ENCODE data around the gene POLQ. TPM values are rescaled to one million over a fixed set of nuclear protein-coding genes. Genes with fewer than 3 reads are reported as not detected.
"Not testable (repeated sequence)": the region's sequence is repeated elsewhere in the genome, so short reads cannot be mapped to it uniquely, and the experiment has no call there.

The POLQ gene
- total RNA-seq, 2 experiments from 2014 or later = 20.1 to 20.8 TPM

GRCh38 chr3:121451752-121452151 is 94.0 kb downstream of the POLQ start:
- H3K9me3 Mint-ChIP-seq; CTCF ChIA-PET; H3K4me1 Mint-ChIP-seq (ENCODE audit: low read depth); H3K27me3 Mint-ChIP-seq (ENCODE audit: low read depth); intact Hi-C loops (cut with micrococcal nuclease); DNase-seq; H3K4me3 Mint-ChIP-seq; H3K27ac Mint-ChIP-seq: not testable (repeated sequence)
- peaks cover 49% of the 10 kb centered on the region for H3K36me3 Mint-ChIP-seq (ENCODE audit: low read depth)

DNA sequence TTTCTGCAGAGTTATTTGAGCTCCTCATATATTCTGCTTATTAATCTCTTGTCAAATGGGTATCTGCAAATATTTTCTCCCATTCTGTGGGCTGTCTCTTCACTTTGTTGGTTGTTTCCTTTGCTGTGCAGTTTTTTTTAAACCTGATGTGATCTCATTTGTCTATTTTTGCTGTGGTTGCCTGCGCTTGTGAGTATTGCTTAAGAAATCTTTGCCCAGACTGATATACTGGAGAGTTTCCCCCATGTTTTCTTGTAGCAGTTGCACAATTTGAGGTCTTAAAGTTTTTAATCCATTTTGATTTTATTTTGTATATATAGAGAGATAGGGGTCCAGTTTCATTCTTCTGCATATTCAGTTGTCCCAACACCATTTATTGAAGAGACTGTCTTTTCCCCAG is 102.3 kb downstream of the POLQ start:
- no peaks in the 10 kb centered on the region for H3K9me3 Mint-ChIP-seq
- no peaks in the 10 kb centered on the region for H3K4me1 Mint-ChIP-seq (ENCODE audit: low read depth)
- H3K36me3 Mint-ChIP-seq (ENCODE audit: low read depth) = peaks cover 24% of the 10 kb centered on the region
- H3K27ac Mint-ChIP-seq = no peak overlapping the region
- no peaks in the 10 kb centered on the region for H3K27me3 Mint-ChIP-seq (ENCODE audit: low read depth)
- intact Hi-C loops (cut with micrococcal nuclease) = no loop called here
- no peak overlapping the region for H3K4me3 Mint-ChIP-seq
- DNase-seq = no peak
- CTCF ChIA-PET = interaction anchor here (0.6 kb wide), 1 partner anchor 51 kb away, joined by 6 read pairs; no protein-coding TSS in a partner anchor

- Mint-ChIP-seq H3K4me1 (ENCODE audit: low read depth) (peaks cover 18% of the 10 kb centered on the region), H3K9me3 (no peaks in the 10 kb centered on the region), H3K27me3 (ENCODE audit: low read depth) (no peaks in the 10 kb centered on the region), H3K27ac (no peak overlapping the region), H3K36me3 (ENCODE audit: low read depth) (peaks cover 53% of the 10 kb centered on the region), H3K4me3 (no peak overlapping the region)
- intact Hi-C loops (cut with micrococcal nuclease) = no loop called here
- no peak for DNase-seq
- CTCF ChIA-PET = no interaction called here
Measured at GRCh38 chr3:121436641-121437040, 109.1 kb downstream of the POLQ start.

DNA sequence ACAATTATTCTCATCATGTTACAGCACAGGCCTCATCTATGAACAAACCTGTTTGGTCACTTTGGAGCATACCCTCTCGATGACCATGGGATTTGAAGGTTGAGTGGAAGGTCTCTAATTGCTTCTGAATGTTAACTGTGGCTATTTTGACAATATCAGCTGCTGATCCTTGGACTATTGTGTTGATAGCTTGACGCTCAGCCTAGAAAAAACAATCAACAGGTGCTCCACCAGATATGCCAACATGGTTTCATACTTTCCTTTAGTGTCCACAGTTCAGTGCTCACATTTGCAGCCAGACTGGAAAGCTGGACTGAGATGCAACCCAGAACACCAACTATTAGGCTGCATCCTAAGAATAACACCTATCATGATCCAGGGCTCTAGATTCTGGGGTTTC is 109.7 kb downstream of the POLQ start:
- CTCF ChIA-PET = no interaction called here
- DNase-seq = no peak
- Mint-ChIP-seq H3K4me1 (ENCODE audit: low read depth) (peaks cover 18% of the 10 kb centered on the region), H3K36me3 (ENCODE audit: low read depth) (peaks cover 53% of the 10 kb centered on the region), H3K27me3 (ENCODE audit: low read depth) (no peaks in the 10 kb centered on the region), H3K4me3 (no peak overlapping the region), H3K9me3 (no peaks in the 10 kb centered on the region), H3K27ac (no peak overlapping the region)
- intact Hi-C loops (cut with micrococcal nuclease) = no loop called here

DNA sequence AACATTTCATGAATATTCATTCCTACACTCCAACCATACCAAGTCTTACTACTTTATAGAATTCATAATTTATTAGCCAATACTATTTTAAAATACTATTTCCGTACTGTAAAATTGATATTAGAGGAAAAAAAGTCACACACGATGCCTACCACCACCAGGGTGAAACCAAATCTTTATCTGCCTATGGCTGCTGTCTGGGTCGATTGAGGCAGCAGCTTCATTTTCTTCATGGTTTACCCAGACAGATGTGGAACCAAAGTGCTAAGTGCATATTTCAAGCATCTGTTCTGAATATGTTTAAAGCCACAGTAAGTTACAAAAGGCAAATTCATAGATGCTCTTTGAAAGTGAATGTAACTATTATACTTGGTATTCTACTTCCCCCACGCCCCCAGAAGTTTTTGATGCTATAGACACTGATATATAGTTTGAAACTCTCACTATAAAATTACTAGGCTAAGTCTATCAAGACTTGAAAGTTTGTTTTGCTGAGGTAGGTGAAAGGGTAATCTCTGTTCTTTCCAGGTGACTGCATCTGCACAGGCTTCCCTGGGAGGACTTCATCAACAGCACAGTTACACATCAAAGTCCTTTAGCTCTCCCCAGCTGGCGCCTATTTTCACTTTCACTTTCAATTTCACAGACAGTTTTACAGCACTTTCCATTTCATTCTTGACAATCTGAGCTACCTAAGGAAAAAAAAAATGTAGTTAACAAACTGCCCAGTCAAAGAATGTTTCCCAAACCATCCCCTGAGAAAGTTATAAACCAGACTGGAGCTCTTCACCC is 113.9 kb downstream of the POLQ start:
- Mint-ChIP-seq H3K4me3 (no peak overlapping the region), H3K27ac (no peak overlapping the region), H3K36me3 (ENCODE audit: low read depth) (peaks cover 51% of the 10 kb centered on the region), H3K27me3 (ENCODE audit: low read depth) (no peaks in the 10 kb centered on the region), H3K4me1 (ENCODE audit: low read depth) (peaks cover 18% of the 10 kb centered on the region), H3K9me3 (no peaks in the 10 kb centered on the region)
- DNase-seq = peak; percentile 64
- CTCF ChIA-PET = no interaction called here
- intact Hi-C loops (cut with micrococcal nuclease) = loop anchor here (1.0 to 2.0 kb wide), 2 partner anchors 228 to 403 kb away; partner anchors contain the start of genes EAF2, HCLS1 and IQCB1

GRCh38 chr3:121430664-121431215 is 115.0 kb downstream of the POLQ start:
- Mint-ChIP-seq H3K36me3 (ENCODE audit: low read depth) (peaks cover 48% of the 10 kb centered on the region), H3K4me3 (no peak overlapping the region), H3K27ac (no peak overlapping the region), H3K27me3 (ENCODE audit: low read depth) (no peaks in the 10 kb centered on the region), H3K4me1 (ENCODE audit: low read depth) (peaks cover 18% of the 10 kb centered on the region), H3K9me3 (no peaks in the 10 kb centered on the region)
- no peak for DNase-seq
- CTCF ChIA-PET = no interaction called here
- intact Hi-C loops (cut with micrococcal nuclease) = no loop called here

DNA sequence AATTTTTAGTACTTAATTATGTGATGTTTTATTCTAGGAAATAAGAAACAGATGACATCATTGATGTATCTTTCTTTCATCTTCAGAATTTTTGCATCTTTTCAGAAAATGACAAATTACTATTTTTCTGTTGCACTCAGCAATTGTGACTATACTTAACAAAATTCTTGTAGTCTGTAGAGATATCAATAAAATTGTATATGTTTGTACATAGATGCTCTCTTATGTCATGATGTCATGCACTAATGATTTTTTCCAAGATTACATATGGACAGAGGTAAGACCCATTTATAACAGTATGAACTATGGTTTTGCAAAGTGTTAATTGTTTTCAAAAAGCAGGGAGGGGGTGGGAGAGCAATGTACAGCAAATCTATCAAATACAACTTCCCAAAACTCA is 121.2 kb downstream of the POLQ start:
- CTCF ChIA-PET = no interaction called here
- no peak for DNase-seq
- Mint-ChIP-seq H3K27me3 (ENCODE audit: low read depth) (no peaks in the 10 kb centered on the region), H3K27ac (no peak overlapping the region), H3K9me3 (no peaks in the 10 kb centered on the region), H3K36me3 (ENCODE audit: low read depth) (peaks cover 8% of the 10 kb centered on the region), H3K4me3 (no peak overlapping the region), H3K4me1 (ENCODE audit: low read depth) (no peaks in the 10 kb centered on the region)
- intact Hi-C loops (cut with micrococcal nuclease) = no loop called here

- peaks cover 1% of the 10 kb centered on the region for H3K27me3 Mint-ChIP-seq (ENCODE audit: low read depth)
- H3K4me3 Mint-ChIP-seq = no peak overlapping the region
- peaks cover 5% of the 10 kb centered on the region for H3K4me1 Mint-ChIP-seq (ENCODE audit: low read depth)
- H3K27ac Mint-ChIP-seq = no peak overlapping the region
- H3K36me3 Mint-ChIP-seq (ENCODE audit: low read depth) = no peaks in the 10 kb centered on the region
- intact Hi-C loops (cut with micrococcal nuclease) = no loop called here
- DNase-seq = no peak
- CTCF ChIA-PET = no interaction called here
- no peaks in the 10 kb centered on the region for H3K9me3 Mint-ChIP-seq
Measured at GRCh38 chr3:121418182-121418581, 127.6 kb downstream of the POLQ start.

- Mint-ChIP-seq H3K36me3 (ENCODE audit: low read depth) (no peaks in the 10 kb centered on the region), H3K4me1 (ENCODE audit: low read depth) (peaks cover 8% of the 10 kb centered on the region), H3K27ac (no peak overlapping the region), H3K27me3 (ENCODE audit: low read depth) (peaks cover 4% of the 10 kb centered on the region), H3K9me3 (no peaks in the 10 kb centered on the region), H3K4me3 (no peak overlapping the region)
- DNase-seq = no peak
- CTCF ChIA-PET = no interaction called here
- intact Hi-C loops (cut with micrococcal nuclease) = no loop called here
Measured at GRCh38 chr3:121414924-121415323, 130.9 kb downstream of the POLQ start.

DNA sequence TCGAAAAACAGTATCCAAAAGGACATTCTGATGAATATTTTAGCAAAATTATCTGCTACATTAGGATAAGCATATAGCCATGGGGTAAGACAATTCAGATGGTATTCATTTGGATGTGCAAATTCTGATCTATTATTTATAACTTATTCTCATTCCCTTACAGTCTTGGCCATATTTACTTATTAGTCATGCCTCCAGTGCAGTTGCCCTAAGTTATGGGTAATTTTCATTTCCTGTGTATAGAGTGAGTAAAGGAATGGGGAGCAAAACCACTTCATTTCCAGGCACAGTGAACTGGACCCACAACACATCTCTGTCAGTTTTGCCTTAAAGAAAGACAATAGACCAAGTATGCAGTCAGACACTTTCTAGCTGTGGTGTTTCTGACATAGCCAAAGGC is 134.3 kb downstream of the POLQ start:
- no peaks in the 10 kb centered on the region for H3K36me3 Mint-ChIP-seq (ENCODE audit: low read depth)
- peaks cover 10% of the 10 kb centered on the region for H3K4me1 Mint-ChIP-seq (ENCODE audit: low read depth)
- intact Hi-C loops (cut with micrococcal nuclease) = no loop called here

GRCh38 chr3:121405631-121406030 is 140.2 kb downstream of the POLQ start:
- CTCF ChIA-PET = no interaction called here

More for the DNA sequence above, 134.3 kb downstream of the POLQ start:
- CTCF ChIA-PET = interaction anchor here (0.6 kb wide), 1 partner anchor 126 kb away, joined by 3 read pairs; no protein-coding TSS in a partner anchor
- H3K4me3 Mint-ChIP-seq = no peak overlapping the region
- no peak for DNase-seq
- no peaks in the 10 kb centered on the region for H3K9me3 Mint-ChIP-seq
- peaks cover 7% of the 10 kb centered on the region for H3K27me3 Mint-ChIP-seq (ENCODE audit: low read depth)
- no peak overlapping the region for H3K27ac Mint-ChIP-seq

GRCh38 chr3:121399820-121400219 is 146.0 kb downstream of the POLQ start:
- no peaks in the 10 kb centered on the region for H3K9me3 Mint-ChIP-seq
- H3K36me3 Mint-ChIP-seq (ENCODE audit: low read depth) = no peaks in the 10 kb centered on the region

More at GRCh38 chr3:121405631-121406030, 140.2 kb downstream of the POLQ start:
- no peaks in the 10 kb centered on the region for H3K9me3 Mint-ChIP-seq
- no peak for DNase-seq
- peaks cover 5% of the 10 kb centered on the region for H3K4me1 Mint-ChIP-seq (ENCODE audit: low read depth)
- no peak overlapping the region for H3K27ac Mint-ChIP-seq
- no peaks in the 10 kb centered on the region for H3K36me3 Mint-ChIP-seq (ENCODE audit: low read depth)
- intact Hi-C loops (cut with micrococcal nuclease) = no loop called here
- no peak overlapping the region for H3K4me3 Mint-ChIP-seq
- peaks cover 3% of the 10 kb centered on the region for H3K27me3 Mint-ChIP-seq (ENCODE audit: low read depth)

DNA sequence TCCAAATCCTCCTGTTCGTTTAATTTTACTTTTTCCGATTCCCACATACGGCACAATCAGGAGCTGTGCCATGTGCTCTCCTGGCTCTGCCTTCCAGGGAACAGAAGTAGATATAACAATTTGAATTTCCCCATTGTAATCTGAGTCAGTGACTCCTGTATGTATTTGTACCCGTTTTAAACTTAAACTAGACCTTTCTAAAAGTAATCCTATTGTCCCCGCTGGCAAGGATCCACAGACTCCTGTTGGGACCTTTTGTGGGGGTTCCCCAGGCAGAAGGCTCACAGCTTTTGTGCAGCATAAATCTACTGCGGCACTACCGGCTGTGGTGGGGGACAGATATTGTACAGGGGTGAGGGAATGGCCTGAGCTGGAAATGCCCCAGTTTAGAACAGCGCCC is 147.7 kb downstream of the POLQ start:
- H3K4me3 Mint-ChIP-seq; H3K27ac Mint-ChIP-seq; H3K36me3 Mint-ChIP-seq (ENCODE audit: low read depth); DNase-seq; intact Hi-C loops (cut with micrococcal nuclease); H3K4me1 Mint-ChIP-seq (ENCODE audit: low read depth); H3K9me3 Mint-ChIP-seq; CTCF ChIA-PET: not testable (repeated sequence)
- H3K27me3 Mint-ChIP-seq (ENCODE audit: low read depth) = peaks cover 12% of the 10 kb centered on the region

More at GRCh38 chr3:121399820-121400219, 146.0 kb downstream of the POLQ start:
- intact Hi-C loops (cut with micrococcal nuclease) = no loop called here
- Mint-ChIP-seq H3K27ac (no peak overlapping the region), H3K4me3 (no peak overlapping the region), H3K4me1 (ENCODE audit: low read depth) (no peaks in the 10 kb centered on the region), H3K27me3 (ENCODE audit: low read depth) (peaks cover 9% of the 10 kb centered on the region)
- CTCF ChIA-PET = no interaction called here
- DNase-seq = no peak

Data from activated naive CD4-positive, alpha-beta T cell treated with anti-CD3 and anti-CD28 coated beads for 36 hours (primary cell).